ENCODE measurements around the gene MUC7.

MUC7 gene

GRCh38 chr4:70473679-70474078 is 1.7 kb downstream of the MUC7 start:
- Histone ChIP-seq H3K27me3 (ENCODE audit: insufficient read depth, poor library complexity, severe bottlenecking) (no peaks in the 10 kb centered on the region), H3K4me3 (replicated peaks; ENCODE audit: insufficient read depth, low read length) (no peak overlapping the region), H3K27ac (replicated peaks) (no peak overlapping the region)
- TF ChIP-seq SPI1 (IDR thresholded peaks at IDR 0.05; ENCODE audit: borderline replicate concordance, low read depth) (no peak), POLR2AphosphoS5 (IDR thresholded peaks at IDR 0.05; ENCODE audit: low read depth) (no peak), GABPA (IDR thresholded peaks at IDR 0.05; ENCODE audit: low read depth) (no peak), CTCF (IDR thresholded peaks at IDR 0.05; ENCODE audit: insufficient read depth, low read length) (no peak)
- TF ChIP-seq, protein P1, sequence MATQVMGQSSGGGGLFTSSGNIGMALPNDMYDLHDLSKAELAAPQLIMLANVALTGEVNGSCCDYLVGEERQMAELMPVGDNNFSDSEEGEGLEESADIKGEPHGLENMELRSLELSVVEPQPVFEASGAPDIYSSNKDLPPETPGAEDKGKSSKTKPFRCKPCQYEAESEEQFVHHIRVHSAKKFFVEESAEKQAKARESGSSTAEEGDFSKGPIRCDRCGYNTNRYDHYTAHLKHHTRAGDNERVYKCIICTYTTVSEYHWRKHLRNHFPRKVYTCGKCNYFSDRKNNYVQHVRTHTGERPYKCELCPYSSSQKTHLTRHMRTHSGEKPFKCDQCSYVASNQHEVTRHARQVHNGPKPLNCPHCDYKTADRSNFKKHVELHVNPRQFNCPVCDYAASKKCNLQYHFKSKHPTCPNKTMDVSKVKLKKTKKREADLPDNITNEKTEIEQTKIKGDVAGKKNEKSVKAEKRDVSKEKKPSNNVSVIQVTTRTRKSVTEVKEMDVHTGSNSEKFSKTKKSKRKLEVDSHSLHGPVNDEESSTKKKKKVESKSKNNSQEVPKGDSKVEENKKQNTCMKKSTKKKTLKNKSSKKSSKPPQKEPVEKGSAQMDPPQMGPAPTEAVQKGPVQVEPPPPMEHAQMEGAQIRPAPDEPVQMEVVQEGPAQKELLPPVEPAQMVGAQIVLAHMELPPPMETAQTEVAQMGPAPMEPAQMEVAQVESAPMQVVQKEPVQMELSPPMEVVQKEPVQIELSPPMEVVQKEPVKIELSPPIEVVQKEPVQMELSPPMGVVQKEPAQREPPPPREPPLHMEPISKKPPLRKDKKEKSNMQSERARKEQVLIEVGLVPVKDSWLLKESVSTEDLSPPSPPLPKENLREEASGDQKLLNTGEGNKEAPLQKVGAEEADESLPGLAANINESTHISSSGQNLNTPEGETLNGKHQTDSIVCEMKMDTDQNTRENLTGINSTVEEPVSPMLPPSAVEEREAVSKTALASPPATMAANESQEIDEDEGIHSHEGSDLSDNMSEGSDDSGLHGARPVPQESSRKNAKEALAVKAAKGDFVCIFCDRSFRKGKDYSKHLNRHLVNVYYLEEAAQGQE (IDR thresholded peaks at IDR 0.05; ENCODE audit: insufficient replicate concordance, low read depth) = no peak
- no peak for DNase-seq (ENCODE audit: low read depth in 1 of 2, low spot score in 1 of 2)

- H3K27me3 ChIP-seq (ENCODE audit: insufficient read depth, poor library complexity, severe bottlenecking) = no peaks in the 10 kb centered on the region
- no peak for DNase-seq (ENCODE audit: low read depth in 1 of 2, low spot score in 1 of 2)
- H3K4me3 ChIP-seq (replicated peaks; ENCODE audit: insufficient read depth, low read length) = no peak overlapping the region
- no peak overlapping the region for H3K27ac ChIP-seq (replicated peaks)
- no peak for TF ChIP-seq POLR2AphosphoS5 (IDR thresholded peaks at IDR 0.05; ENCODE audit: low read depth)
- no peak for TF ChIP-seq CTCF (IDR thresholded peaks at IDR 0.05; ENCODE audit: insufficient read depth, low read length)
- TF ChIP-seq, protein P1 (IDR thresholded peaks at IDR 0.05; ENCODE audit: insufficient replicate concordance, low read depth) = no peak
- no peak for TF ChIP-seq SPI1 (IDR thresholded peaks at IDR 0.05; ENCODE audit: borderline replicate concordance, low read depth)
- no peak for TF ChIP-seq GABPA (IDR thresholded peaks at IDR 0.05; ENCODE audit: low read depth)
These were observed 16.8 kb downstream of the MUC7 start for GRCh38 chr4:70488748-70489147.

DNA sequence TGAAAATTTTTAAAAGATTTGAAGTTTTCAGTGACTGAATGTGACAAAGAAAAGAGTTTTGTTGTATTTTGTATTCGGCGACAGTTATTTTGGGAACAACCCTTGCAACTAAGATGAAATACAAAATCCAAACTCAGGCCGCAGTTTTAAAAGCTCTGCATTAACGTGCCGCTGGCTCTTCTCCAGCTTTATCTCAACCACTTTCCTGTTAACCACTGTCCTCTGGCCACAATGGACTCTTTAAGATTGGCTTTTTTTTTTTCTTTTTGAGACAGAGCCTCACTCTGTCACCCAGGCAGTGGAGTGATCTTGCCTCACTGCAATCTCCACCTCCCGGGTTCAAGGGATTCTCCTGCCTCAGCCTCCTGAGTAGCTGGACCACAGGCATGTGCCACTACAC is 24.2 kb downstream of the MUC7 start:
- no peak overlapping the region for H3K4me3 ChIP-seq (replicated peaks; ENCODE audit: insufficient read depth, low read length)
- TF ChIP-seq SPI1 (IDR thresholded peaks at IDR 0.05; ENCODE audit: borderline replicate concordance, low read depth) (no peak), POLR2AphosphoS5 (IDR thresholded peaks at IDR 0.05; ENCODE audit: low read depth) (no peak), GABPA (IDR thresholded peaks at IDR 0.05; ENCODE audit: low read depth) (no peak), CTCF (IDR thresholded peaks at IDR 0.05; ENCODE audit: insufficient read depth, low read length) (no peak)
- TF ChIP-seq, protein P1 (IDR thresholded peaks at IDR 0.05; ENCODE audit: insufficient replicate concordance, low read depth) = no peak
- no peak overlapping the region for H3K27ac ChIP-seq (replicated peaks)
- no peaks in the 10 kb centered on the region for H3K27me3 ChIP-seq (ENCODE audit: insufficient read depth, poor library complexity, severe bottlenecking)
- DNase-seq (ENCODE audit: low read depth in 1 of 2, low spot score in 1 of 2) = no peak

All from HL-60 (cell line).